ENCODE measurements around the gene B4GALT1.

The B4GALT1 gene

DNA sequence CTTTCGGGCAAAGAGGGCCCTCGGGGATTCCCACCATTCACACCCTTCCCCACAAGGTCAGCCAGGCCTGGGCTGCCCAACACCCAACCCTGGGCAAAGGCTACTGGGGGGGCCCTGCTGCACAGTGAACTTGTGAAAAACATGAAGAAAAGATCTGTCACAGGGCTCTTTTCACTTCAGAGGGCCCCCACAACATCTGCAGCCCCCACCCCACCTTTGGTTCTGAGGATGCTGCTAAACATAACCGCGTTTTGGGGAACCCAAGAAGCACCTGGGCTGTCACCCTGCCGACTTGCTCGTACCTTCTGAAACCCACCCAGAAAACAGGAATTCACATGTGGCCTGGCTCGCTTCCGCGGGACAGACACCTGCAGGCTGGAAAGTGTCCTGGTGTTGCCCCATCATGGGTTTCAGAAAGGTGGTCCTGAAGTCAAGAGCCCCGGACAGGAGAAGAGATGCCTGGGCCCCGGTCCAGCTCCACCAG is 29.3 kb downstream of the B4GALT1 start:
- no peak for DNase-seq

DNA sequence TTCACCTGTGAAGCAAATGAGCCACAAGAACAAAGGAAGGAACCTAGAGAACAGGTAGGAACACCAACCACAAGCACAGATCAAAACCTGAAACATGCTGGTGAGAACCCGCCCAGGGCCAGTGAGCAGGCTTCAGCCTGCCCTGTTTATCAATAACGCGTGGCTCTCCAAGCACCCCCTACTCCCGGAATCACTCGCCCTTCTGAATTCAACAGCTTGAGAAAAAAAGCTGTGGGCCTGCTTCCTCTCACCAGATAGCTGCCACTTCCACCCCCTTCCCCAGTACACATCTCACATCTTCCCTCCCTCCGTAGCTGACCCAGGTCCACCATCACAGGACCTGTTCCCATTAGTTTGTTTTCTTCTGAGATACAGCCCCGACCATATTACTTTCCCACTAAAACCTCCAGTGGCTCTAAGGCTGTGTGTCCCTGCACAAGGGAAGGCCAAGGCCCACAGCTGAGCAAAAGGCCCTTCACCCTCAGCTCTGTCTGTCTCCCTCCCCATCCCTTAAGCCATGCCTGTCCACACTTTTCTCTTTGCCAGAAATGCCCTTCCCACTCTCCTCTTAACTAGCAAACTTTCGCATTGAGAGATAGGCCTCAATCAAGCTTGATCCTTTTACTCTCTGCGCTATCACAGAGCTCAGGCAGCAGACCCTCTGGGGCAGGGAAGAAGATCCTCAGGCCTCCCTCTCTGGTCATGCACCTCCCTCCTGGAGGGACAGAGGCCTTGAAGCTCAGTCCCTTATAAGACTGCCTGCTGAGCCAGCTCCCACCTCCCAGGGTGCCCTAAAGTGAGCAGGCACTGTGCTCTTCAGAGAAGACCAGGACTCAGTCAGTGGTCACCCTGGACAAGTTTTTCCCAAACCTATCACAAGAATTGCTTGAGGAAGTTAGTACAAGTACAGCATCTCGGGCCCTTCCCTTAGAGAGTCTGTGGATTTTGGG is 30.1 kb downstream of the B4GALT1 start:
- no peak for DNase-seq

DNA sequence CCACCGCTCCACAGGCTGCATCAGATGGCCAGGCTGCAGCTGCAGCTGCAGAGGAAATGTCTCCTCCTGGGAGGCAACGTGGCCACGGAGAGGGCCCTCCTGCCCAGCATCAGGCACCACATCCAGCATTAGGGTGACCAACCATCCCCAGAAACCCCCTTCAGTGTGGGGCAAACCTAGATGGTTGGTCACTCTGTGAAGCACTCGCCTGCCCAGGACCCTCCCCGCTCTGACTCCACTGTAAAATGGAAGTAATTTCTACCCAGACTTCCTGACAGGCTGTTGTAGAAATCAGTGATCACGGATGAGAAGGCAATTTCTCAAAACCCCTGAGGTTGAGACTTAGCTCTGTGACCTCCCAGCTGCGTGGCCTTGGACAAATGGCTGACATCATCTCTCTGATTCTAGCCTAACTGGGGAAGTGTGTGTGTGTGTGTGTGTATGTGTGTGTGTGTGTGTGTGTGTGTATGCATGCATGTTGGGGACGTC is 31.6 kb downstream of the B4GALT1 start:
- no peak for DNase-seq

DNA sequence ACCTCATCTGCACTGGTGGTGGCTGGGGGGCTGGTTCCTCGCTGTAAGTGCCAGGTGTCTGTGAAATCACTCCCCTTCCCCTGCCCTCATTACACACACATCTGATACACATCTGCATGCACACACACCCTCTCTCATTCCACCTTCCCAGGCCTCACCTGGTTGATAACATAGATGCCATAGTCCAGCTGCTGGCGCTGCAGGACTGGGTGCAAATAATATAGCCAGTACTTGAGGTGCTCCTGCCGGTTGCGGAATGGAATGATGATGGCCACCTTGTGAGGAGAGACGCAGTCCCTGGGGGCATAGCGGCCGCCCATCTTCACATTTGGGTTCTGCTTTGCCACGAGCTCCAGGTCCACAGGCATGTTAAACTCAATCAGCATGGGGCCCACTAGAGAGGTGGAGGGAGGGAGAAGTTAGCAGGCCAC is 32.1 kb downstream of the B4GALT1 start:
- no peak for DNase-seq

DNA sequence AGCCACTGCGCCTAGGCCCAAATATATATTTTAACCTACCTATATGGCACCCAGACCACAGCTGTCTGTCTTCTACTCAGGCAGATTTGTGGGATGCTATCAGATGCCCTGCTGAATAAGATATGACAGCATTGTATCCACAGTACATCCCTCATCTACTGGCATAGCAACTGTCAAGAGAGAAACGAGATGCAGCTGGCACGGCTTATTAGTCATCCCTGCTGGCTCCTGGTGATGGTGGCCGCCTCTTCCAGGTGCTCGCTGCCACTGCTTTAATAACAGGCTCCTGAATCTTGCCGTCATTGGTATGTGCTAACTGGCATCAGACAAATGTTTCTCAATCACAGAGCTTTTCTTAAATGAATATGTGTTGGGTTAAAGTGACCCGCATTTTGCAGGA is 34.0 kb downstream of the B4GALT1 start:
- DNase-seq = no peak

DNA sequence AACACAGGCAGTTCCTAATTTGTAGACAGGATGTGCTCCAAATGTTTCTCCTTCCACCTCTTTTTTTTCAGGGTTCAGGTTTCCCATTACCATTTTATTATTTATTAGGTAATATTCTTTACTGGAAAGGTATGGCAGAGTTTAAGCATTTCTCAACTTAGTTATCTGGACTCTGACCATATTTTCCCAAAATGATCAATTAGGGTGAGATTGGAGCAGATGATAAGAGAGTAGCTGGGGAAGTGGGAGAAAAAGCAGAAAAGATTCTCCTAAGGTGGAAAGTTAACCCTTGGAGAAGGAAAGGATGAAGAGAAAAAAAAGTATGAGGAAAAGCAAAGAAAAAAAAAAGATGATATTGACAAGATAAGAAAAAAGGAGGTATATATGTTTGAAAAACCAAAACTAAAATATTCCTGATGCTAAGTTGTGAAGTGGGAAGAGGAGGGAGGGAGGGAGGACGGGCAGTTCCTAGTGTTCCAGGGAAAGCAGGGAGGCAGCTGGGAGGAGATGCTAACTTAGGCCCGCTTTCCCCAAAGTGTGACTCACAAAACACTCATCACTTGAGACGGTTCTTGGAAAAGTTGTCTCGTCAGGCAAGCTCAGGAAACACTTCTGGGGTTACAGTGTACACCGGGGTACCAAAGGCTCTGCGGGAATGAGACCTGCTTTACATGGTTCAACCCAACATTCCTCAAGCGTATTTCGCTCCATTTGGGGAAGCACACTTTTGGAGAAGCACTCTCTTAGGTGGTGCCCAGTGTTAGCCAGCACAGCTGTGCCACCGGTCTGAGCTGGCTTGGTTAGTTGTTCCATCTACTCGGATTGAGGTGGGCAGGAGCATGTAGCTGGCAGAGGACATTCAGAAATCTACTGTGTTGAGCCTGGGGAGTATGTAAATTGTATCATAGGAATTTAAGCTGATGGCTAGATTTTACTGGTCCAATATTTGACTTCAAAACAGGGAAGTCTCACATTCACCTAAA is 35.1 kb downstream of the B4GALT1 start:
- no peak for DNase-seq

DNA sequence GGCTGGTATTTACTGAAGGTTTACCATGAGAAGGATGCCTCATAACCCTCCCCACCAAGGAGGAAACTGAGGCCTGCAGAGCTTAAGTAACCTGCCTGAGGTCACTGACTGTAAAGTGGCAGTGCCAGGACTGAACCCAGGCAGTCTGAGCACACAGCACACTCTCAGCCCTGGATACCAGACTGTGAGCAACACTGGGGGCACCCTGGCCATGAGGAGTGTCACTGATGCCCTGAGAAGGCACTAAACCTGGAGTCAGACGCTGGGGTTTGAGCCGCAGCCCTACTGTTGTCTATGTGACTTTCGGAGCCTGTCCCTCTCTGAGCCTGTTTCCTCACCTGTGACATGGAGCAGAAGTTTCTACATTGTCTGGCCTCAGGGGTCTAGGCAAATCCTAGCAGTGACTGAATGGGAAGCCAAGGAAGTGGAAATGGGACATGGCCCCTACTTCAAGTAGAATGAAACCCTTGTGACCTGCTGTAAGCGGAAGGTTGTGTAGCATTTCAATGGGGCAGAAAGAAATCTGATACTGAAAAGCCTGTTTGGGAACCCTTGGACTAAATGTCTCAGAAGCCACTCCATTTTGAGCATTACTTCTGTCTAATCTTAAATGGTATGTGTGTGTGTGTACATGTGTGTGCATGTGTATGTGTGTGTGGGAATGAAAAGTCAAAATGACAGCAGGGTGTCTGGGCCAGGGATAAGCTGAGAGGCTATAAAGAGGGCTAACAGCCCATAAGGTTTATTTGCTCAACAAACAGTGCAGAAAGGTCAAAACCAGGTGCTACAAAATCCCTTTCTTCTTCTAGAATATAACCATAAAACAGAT is 36.0 kb downstream of the B4GALT1 start:
- no peak for DNase-seq

DNA sequence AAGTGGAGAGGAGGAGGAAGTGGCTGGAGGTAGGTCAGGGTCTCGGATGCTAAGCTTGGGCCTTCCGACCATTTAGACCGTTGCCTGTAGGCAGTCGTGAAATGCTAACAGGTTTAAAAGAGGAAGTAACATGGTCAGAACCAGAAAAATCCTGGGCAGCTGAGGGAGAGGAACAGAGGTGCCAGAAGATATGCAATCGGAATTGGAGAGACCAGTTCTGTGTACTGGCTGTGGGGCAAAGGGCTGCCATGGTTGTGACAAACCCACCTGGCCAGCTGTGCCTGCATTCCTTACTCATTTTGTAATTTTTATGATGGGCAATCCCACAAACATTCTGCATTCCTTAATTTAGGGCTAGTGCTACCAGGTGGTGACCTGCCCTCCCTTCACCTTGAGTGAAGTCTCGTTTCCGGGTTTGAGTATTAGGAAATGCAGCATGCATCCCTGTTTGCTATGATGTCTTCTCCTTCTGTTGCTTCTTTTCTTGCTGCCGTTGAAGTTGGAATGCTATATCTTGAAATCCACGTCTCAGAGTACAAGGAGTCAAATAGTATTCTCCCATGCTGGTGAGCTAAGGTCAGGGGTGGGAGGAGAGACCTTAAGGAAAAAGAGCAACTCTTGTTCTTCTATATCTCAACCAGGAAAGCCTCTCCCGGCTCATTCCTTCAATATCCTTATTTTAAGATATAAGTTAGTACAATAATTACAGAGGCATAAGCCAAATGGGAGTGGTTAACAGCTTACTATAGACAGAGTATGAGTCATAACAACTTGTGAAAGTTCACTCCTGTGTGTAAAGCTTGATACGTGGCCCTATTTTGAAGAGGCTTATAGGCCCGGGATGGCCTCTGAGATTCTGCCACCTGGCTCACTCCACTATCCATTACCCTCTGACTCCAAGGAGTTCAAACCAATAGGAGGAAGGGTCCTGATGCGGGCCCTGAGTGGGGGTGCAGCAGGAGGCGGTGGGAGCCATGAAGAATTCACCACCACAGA is 37.0 kb downstream of the B4GALT1 start:
- no peak for DNase-seq

DNA sequence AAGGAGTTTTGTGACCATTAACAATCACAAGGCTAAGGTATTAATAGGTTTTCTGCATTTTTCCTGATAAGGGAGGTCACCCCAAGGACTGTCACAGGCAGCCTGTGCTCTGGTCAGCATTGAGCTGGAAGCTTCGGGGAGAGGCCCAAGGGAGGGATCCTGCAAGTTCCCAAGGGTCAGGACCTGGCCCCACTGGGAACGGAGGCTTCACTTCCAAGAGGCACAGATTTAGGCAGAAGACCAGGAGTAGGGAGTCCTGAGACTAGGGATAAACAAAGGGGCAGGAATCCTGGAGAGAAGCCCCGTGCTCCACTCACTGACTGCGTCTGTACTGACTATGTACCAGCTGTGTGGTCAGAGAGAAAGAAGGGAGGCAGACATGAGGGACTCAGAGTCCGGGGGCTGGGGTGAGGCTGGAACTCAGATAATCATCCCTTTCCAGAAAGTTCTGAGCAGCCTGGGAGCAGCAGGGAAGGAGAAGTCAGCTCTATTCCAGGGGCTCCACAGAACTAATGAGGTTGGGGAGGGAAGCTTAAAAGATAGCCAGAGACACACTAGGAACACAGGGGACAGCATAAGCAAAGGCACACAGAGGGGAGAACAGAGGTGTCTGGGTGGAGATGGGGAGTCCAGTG is 37.8 kb downstream of the B4GALT1 start:
- no peak for DNase-seq

DNA sequence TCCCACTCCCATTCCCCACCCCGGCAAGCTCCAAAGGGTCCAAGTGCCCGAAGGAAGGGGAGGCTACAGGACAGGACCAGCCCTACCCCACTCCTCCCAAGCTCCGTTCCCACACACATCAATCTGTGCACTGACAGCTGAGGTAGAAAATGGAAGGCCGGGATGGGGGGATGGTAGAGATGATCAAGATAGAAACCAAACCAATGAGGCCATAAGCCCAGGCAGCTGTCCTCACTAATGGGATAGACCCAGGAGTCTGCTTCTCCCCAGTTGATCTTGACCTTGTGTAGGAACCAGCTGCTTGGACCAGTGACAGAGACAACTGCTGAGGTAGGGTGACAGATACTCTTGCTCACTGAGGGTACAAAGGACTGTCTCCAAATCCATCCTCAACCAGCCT is 38.6 kb downstream of the B4GALT1 start:
- DNase-seq = no peak

DNA sequence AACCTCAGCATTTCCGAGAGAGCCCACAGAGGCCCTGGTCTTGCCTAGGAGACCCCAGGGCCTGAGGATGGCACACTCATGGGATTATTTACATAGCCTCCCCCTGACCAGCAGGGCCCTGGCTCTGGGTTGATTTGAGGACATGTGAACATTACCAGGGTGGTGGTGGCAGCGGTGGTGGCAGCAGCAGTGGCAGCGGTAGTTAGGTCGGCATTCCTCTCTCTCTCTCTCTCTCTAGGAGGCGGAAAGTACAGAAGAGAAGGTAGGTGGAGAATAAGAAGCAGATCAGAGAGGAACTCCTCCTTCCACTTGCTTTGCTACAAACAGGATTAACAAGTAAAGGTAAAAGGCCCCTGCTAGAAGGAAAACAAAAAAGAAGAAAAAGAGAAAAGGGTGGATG is 39.3 kb downstream of the B4GALT1 start:
- DNase-seq = no peak

DNA sequence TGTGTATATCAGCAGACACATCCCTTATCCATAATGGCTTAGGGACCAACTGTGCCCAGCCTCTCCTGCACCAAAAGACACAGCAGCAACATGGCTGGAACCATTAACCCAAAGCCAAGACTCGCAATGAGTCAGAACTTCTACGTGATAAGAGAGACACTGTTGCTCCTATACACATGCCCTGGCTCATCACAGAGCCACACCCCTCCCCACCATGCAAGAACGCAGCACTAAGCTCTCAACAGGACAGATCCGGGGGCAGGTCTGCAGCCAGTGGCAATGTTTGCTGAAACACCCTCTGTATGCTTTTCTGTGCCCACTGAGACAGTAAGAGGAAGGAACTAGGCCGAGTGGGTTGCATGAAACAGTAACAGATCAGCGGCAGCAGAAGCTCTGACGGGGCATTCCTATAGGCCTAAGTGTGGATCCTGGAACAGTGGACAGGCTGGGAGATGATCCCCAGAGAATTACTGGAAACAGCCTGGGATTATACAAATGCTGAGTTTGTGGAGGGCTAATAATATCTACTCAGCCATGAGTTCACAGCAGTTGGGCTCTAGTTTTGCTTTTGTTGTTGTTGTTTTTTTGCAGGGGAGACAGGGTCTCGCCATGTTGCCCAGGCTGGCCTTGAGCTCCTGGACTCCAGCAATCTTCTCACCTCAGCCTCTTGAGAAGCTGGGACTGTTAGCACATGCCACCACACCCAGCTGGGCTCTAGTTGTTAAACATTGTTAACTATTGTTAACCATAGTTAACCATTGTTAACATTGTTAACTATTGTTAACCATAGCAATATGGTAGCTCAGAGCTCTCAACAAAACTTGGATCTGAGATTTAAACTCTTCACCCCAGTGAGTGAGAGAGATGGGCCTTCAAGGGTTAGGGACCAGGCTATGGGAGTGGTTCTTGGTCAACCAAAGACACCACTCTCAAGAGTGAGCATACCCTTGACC is 41.0 kb downstream of the B4GALT1 start:
- no peak for DNase-seq

DNA sequence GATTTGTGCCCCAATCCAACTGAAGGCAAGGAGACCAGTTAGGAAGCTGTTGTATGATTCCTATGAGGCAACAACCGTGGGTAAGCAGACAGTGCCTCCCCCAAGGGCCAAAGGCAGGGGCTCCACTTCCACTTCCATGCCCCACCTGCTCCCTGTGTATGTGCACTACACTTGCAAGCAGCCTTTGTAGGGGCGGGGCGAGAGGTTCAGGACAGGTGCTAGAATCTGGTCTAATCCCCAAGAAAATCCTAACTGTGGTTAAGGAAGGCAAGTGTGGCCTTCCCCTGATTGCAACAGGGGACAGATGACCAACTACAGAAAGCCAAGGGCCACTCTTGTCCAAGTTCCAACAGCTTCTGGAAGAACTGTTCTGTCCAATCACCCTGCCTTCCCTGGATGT is 41.7 kb downstream of the B4GALT1 start:
- DNase-seq = no peak

DNA sequence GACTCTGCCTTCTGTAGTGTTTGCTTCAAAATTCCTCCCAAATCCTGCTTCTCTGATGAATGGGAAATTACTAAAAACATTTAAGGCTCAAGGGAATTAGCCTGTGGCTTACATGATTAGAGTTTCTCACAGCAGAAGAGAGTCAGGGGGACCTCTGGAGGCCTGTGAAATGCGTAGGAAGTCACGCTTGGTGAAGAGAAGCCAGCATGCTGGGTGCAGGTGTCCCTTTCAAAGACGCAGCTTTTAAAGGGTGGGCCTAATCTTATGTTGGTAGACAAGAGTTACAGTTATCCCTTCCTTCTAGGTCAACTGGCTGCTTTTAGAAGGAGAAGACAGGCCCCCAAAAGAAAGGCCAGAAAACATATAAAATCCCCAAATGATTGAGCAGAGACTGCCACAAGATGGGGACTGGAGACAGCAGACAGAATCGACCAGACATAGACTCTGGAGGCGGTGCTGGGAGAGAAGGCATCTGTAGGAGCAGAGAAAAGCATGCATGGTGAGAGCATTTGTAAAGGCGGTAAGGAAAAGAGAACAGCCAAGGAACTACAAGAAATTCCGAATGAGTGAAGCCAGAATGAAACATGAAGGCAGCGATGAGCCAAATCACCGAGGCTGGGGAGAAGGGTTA is 42.3 kb downstream of the B4GALT1 start:
- no peak for DNase-seq

DNA sequence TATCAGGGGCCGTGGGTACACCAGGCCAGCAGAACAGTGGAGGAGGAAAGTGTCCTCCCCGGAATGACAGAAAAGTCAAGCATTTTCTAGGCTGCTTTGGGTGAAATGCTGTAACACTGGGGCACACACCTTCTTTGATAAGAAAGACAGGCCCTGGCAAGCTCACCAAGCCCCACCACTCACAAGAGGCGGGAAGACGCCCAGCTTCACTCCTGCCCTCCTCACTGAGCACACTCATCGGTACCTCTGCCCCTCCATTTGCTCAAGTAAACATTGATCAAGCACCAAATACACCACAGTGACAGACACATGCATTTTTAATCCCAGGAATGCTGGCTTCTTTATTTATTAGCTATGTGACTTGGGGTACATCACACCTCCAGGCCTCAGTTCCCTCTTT is 43.1 kb downstream of the B4GALT1 start:
- no peak for DNase-seq

DNA sequence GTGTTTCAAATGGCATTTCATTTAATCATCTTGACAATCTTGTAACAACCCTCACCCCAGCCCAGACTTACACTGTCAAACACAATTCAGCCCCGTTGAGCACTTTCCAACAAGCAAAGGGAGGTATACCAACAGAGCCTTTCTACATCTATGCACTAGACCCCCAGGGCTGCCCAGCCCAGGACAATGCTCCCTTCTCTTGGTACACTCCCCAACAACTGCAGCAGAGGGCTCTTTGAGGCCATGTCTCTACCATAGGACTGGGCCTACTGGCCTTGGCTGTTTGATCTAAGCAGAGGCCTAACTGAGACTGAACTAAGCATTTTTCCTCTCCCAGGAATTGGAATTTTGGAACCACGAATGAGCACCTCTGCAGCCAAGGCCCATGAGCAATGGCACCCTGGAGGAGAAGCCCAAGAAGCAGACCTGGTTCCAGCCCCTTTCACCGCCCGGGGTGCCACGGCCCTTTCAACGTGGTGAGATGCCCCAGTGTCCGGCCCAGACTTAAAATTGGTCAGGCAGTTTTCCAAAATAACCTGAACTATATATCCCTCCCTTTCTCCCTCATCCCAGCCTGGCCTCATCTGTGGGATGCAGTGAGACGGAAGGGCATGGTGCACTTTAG is 43.6 kb downstream of the B4GALT1 start:
- DNase-seq = no peak

DNA sequence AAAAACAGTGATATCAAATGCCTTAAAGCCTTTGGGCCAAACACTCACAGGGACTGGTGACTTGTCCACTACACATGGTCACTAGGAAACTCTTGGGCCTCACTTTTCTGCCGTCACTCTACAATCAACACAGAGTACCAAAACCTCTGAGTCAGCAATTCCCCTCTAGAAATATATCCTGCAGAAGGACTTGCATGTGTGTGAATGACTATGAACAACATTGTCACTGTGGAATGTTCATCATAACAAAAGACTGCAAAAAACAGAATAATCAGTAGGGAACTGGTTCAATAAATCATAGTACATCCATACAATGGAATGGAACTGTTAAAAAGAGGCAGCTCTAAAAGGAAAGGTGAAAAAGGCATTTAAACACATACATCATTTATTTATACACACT is 46.5 kb downstream of the B4GALT1 start:
- no peak for DNase-seq

DNA sequence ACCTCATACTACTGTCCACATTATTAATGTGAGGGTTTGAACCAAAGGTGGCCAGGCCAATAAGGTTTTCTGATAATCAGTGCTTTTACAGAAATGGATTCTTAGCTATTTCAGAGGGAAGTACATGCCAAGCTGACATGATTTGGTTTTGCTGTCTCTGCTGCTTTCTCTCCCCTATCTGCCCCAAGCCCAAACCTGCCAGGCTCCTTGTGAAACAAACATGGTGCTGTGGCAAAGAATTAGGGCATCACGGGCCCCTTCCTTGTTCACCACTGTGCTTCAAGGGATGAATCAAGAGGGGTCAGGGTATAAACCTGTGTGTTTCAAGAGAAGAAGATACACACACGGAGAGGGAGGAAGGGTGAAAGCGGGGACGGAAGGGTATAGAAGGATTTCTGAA is 49.3 kb downstream of the B4GALT1 start:
- DNase-seq = no peak

Measured in T-helper 9 cell (primary cell).